COLO668 (cell line): ENCODE results near the gene NLRC5.
A peak's percentile ranks its signal among the peaks of the same experiment; 100 is the strongest.

Experiments
- DNase-seq: peaks from one replicate; lab custom pipeline; 2025; ENCODE audit not compliant: unreplicated experiment; lab: John Stamatoyannopoulos, UW

The NLRC5 gene

GRCh38 chr16:57071831-57072582 lies 82.7 kb downstream of the NLRC5 start:
- DNase-seq: no peak

DNA sequence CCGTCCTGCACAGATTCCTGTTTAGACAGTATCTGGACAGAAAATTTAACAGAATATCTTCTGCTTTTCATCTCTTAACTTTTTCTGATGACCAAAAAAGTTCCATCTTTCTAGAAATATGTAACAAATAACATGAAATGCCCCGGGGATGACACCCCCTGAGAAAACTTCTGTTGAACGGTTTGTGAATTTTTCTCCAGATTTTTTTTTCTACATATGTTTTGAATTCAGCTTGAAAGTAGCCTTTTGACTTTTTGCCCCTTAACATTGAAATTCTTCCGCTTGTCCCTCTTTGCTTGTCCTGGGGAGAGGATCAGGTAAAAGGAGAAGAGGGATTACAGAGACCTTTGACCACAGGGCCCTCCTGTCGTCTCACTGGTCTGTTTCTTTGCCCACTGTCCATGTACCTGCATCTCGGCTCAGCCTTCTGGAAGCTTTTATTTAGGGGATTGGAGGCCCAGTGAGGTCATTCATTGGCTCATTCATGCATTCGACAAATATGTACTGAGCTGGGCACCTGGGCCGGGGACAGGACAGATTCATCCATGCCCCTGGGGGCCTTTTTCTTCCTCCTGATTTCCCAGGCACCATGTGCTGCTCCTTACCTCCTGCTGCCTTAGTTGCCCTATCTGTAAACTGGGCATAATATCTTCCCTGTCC lies 83.4 kb downstream of the NLRC5 start:
- no peak for DNase-seq

DNA sequence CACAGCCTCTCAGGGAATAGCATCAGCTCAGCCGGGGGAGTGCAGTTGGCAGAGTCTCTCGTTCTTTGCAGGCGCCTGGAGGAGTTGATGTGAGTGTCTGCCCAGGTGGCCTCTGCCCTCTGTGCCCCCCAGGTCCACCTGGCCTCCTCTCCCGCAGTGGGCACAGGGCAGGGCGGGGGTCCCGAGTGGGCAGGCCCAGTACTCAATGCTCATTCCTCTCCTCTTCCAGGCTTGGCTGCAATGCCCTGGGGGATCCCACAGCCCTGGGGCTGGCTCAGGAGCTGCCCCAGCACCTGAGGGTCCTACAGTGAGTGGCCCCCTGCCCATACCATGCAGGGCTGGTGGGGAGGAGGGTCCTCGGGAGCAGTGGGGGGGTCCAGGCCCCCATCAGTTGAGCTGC lies 88.4 kb downstream of the NLRC5 start:
- DNase-seq: no peak

- DNase-seq: no peak
These were observed 92.4 kb downstream of the NLRC5 start for GRCh38 chr16:57081744-57082143.

DNA sequence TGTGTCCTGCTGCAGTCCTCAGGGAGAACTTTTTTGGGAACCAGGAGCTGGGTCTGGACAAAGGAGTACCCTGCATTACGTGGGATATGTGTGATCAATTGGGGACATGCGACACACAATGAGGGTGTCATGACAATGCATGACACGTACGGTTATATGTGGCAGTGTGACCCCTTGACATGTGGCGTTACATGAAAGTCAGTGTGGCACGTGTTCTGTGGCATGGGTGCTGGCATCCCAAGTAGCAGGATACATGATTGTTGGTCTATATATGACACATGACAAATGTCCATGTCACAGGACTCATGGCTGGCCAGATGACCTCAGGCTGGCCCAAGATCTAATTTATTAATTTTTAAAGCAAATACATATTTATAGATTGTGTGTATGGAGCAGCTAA lies 93.3 kb downstream of the NLRC5 start:
- no peak for DNase-seq

- no peak for DNase-seq
These were observed 94.2 kb downstream of the NLRC5 start for GRCh38 chr16:57083485-57084126.

DNA sequence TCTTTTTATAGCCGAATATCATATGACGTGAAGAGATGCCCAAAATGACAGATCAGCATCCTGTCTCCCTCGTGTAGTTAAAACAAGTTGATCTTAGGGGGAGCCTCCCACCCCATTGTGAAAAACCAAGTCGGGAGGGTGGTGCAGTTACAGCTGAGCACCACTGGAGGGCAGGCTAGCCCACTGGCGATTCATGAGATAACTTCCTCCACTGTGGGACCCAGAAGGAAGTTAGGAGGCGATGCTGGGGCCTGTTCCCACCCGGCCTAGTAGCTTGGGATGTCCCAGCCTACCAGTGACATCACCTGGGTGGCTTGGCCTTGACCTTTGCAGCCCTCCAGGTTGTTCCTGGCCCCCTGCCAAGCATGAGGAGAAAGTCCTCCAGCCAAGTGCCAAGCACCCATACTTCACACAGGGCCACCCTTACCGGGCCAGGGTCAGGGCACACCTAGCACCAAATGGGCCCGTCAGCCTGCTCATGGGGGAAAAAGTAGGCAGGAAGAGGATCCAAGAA lies 95.0 kb downstream of the NLRC5 start:
- peak; percentile 65 for DNase-seq

DNA sequence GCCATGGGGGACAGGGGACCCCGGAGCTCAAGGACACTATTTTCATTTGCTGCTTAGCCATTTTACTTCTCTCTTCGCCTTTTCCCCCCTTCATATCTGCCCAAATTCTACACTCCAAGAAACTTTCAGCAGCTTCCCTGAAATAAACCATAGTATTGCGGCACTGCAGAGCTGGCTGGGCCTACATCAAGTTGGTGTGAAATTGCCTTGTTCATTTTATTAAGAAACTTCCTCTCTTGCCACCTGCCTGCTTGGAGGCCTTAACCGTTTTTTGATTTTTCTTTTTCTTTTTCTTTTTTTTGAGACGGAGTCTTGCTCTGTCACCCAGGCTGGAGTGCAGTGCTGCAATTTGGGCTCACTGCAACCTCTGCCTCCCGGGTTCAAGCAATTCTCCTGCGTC lies 95.6 kb downstream of the NLRC5 start:
- DNase-seq: no peak

GRCh38 chr16:57087003-57087402 lies 97.6 kb downstream of the NLRC5 start:
- no peak for DNase-seq

DNA sequence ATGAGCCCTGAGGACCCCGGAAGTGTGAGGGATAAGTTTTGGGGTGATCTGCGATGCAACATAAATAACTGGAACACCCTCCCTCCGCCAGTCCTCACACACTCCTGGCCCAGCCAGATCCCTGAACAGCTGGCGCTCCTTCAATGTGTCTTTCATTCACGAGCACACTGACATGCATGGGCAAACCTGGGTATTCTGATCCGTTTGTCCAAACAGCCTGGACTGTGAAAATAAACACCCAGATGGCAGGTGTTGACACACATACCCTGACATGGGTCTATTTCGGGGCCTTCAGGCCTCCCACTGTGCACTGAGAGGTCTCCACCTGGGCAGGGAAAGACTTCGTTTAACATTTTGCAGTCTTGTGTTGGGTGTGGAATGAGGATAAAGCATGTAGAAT lies 100.0 kb downstream of the NLRC5 start:
- DNase-seq: peak; percentile 84

- peak; percentile 77 for DNase-seq
These were observed 102.0 kb downstream of the NLRC5 start for GRCh38 chr16:57091200-57091974.

GRCh38 chr16:57091975-57092785 lies 102.8 kb downstream of the NLRC5 start, which contains the start of gene CPNE2:
Gene CPNE2 (plus strand): TSS chr16:57092583. CDS start chr16:57110743, 18,160 bp downstream.
- DNase-seq: peak; percentile 78

DNA sequence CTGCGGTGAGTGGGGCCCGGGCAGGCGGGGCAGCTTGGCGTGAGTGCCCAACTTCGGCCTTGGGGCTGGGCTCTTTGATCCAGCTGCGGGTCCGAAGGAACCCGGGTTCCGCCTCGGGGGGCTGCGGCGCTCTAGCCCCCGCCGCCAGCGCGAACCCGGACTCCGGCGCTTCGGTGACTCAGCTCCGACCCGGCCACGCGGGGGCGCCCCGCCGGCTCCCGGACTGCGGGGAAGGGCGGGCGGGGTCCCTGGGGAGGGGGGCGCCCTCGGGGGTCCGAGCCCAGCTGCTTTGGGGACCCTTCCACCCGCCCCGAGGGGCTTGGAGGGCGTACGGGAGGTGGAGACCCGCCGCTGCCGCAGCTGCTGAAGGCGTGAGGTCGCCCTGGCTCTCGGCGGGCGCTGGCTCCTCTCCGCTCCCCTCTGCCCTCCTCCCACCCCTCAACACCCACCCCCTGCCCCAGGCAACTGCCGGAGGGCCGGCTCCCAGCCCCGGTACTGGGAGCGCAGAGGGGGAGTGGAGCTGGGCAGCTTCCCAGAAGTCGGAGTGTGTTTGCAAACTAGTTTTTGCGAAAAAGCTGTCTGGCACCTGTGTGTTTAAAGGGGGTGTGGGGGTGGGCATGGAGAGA lies 103.5 kb downstream of the NLRC5 start:
- peak; percentile 71 for DNase-seq

GRCh38 chr16:57093666-57094564 lies 104.6 kb downstream of the NLRC5 start:
- DNase-seq: peak; percentile 42

DNA sequence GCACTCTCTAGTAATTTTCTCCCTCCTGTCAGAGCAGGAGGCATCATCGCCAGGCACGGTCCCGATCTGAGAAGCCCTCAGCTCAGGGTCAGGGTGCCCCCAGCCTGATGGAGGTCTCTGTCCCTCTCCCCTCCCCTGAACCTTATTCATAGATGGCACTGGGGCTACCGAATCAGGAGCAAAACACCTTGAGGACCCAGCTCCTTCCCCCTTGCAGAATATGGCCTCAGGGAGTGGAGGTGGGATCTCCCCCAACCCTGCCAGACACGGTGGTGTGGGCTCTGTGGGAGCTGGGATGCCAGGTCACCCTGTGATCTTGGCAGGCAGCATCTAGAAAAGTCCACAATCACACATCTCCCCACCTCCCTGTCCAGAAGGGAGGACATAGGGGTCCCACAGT lies 105.6 kb downstream of the NLRC5 start:
- DNase-seq: no peak

GRCh38 chr16:57096192-57096591 lies 106.8 kb downstream of the NLRC5 start:
- no peak for DNase-seq

DNA sequence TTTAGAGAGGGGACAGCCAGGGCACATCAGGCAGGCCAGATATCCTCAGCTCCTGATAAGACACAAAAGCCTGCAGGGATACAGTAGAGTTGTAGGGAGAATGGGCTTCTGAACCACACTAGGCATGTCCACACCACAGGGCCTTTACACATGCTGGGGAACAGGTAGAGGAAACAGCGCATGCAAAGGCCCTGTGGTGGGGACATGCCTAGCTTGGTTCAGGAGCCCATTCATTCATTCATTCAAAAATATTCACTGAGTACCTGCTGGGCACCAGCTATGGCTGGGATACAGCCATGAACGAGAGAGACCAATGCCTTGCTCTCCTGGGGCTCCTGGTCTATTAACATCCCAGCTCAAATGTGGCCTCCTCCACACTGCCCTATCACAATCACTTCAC lies 107.4 kb downstream of the NLRC5 start:
- no peak for DNase-seq

GRCh38 chr16:57098188-57098841 lies 109.0 kb downstream of the NLRC5 start:
- DNase-seq: no peak
